HG03108 (cell line): Measurements from ENCODE around the gene WBP4.
"Not testable (repeated sequence)": the region's sequence is repeated elsewhere in the genome, so short reads cannot be mapped to it uniquely, and the experiment has no call there.

Experiments
- ATAC-seq: cut with Tn5 transposase; IDR thresholded peaks from one replicate; pipeline ENCODE4 v1.9.1; 2021; ENCODE audit warnings: moderate library complexity; ENCODE audit not compliant: unreplicated experiment

The WBP4 gene

DNA sequence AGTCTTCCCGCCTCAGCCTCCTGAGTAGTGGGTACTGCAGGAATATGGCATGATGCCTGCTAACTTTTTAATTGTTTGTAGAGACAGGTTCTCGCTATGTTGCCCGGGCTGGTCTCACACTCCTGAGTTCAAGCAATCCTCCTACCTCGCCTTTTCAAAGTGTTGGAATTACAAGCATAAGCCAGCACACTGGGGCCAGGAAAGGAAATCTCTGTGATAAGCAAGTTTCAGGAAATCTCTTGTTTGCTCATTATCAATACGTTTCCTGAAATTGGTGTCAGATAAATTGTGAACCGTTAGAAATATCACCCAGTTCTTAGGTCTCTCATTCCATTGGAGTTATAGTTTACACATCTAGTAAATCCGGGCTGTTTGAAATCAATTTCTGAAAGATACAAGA lies 14.2 kb downstream of the WBP4 start:
- ATAC-seq: no peak

GRCh38 chr13:41077475-41077874 lies 16.2 kb downstream of the WBP4 start:
- no peak for ATAC-seq

- no peak for ATAC-seq
Observed at GRCh38 chr13:41079725-41080124, 18.4 kb downstream of the WBP4 start.

DNA sequence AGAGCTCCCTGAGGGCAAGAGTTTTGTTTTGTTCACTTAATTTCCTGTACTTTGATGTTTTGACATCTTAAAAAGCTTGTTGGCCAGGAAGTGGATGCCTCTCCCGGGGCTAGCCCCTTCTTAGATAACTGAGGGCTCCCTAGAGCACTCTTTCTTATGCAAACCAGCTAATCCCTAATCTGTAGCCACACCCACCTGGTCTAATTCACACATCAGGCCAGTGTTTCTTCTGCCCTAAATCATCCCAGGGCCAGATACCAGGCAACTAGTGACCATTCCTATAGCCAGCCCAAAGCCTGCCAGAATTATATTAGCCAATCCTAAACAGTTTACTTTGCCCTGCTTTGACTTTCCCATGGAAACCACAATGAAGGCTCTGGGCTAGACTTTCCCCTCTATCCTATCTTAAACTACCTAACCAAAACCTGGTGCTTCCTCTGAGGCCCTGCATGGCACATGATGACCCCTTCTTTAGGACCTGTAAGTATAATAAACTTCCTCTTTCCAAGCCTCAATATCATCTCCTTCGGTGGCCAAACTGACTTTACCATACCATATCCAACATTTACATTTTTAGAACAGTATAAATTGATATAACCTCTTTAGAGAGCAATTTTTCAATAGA lies 24.8 kb downstream of the WBP4 start:
- no peak for ATAC-seq

GRCh38 chr13:41095681-41096080 lies 34.4 kb downstream of the WBP4 start:
- not testable (repeated sequence) for ATAC-seq

DNA sequence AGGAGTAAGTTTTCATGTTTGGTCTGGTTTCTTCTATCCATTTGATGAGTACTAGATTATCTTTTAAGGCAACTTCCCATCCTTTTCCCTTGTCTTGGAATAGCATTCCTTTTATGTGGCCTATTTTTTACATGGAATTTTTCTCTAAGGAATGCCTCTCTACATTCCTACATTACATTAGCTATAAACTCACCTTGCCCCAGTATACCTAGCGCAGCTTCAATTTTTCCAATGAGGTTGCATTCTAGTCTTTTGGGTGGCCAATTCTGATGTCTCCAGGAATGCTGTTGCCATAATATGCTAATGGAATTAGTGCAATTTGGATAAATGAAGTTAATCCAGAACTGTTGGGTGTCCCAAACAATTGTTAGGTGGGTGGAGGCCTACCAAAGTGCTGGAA lies 37.5 kb downstream of the WBP4 start:
- ATAC-seq: no peak

- no peak for ATAC-seq
Observed at GRCh38 chr13:41099986-41100385, 38.7 kb downstream of the WBP4 start.

DNA sequence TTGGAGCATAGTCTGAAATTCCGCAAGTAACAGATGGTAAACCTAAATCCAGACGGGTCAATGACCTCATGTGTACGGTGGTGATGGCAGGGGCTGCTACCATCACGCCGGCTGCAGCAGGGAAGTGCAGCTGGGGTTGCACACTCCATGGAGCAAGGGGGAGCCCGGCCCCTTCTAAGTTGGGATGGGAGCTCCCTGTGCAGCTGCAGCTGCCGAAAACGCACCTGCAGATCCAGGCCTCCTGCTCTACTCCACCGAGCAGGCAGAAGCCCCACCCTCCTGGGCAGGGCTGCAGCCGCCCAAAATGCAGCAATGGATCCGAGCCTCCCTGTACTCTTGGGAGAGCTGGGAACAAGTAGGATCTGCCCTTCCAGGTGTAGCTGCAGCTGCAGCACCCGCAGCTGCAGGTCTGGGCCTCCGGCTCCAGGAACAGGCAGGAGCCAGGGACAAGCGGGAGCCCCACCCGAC lies 45.8 kb downstream of the WBP4 start:
- ATAC-seq: no peak

- no peak for ATAC-seq
Observed at GRCh38 chr13:41107584-41108014, 46.3 kb downstream of the WBP4 start.

DNA sequence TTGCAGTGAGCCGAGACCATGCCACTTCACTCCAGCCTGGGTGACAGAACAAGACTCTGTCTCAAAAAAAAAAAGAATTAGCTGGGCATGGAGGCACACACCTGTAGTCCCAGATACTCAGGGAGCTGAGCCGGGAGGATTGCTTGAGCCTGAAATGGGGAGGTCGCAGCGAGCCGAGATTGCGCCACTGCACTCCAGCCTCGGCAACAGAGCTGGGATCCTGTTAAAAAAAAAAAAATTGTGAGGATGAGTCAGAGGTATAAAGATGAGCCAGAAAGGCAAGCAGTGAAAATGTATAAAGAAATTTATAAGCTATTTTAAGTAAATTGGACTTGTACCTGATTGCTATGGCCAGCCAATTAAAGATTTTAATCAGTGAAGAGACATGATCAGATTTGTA lies 50.1 kb downstream of the WBP4 start:
- ATAC-seq: no peak

GRCh38 chr13:41117869-41118268 lies 56.6 kb downstream of the WBP4 start:
- ATAC-seq: no peak

DNA sequence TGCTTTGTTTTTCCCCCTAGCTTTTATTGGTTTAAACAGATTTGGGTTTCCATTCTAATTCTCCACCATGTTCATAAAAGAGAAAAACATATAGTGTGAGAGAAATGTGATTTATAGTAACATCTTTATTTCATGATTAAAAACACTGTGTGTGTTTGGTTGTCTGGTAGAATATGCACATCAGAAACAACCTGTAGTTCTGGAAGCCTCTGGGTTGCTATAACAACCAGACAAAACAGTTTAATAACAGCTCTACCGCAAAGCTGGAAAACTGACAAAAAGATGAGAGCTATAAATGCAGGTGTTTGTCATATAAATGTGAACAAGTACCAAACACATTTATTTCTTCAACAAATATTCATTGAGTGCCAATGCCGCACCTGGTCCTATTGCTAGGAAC lies 61.5 kb downstream of the WBP4 start:
- no peak for ATAC-seq

DNA sequence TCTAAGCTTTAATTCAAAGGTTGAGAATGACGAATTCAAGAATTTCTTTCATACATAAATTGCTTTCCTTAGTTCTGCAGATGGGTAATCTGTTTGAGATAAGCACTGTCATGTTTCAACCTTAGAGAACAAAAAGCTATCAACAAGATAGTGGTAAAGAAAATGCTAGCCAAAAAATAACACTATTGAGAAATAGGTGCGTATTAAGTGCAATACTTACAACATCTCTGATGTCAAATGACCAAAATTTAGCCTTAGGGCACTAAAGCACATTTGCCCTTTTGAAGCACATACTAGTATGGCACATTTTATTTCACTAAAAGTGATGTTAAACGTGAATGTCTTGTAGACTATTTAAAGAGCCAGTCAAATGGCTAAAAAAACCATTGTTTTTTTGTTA lies 66.4 kb downstream of the WBP4 start:
- no peak for ATAC-seq

GRCh38 chr13:41130356-41130755 lies 69.0 kb downstream of the WBP4 start:
- no peak for ATAC-seq

DNA sequence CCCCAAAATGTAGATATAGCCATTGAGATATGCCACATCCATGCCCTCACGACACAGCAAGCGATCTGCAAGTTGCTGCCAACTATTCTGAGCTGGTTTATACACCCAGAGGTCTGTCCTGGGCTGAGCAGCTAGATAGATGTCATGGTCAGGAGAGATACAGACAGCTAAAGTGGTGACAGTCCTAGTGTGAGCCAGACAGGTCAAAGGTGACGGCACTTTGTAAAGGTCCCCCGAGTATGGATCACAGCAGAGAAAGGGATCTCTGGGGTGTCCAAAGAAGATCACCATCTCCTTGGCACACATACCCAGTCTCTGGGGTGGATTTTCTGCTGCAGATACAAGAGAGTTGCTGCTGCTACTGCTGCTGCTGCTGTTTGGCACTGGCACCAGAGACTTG lies 69.9 kb downstream of the WBP4 start:
- ATAC-seq: not testable (repeated sequence)

DNA sequence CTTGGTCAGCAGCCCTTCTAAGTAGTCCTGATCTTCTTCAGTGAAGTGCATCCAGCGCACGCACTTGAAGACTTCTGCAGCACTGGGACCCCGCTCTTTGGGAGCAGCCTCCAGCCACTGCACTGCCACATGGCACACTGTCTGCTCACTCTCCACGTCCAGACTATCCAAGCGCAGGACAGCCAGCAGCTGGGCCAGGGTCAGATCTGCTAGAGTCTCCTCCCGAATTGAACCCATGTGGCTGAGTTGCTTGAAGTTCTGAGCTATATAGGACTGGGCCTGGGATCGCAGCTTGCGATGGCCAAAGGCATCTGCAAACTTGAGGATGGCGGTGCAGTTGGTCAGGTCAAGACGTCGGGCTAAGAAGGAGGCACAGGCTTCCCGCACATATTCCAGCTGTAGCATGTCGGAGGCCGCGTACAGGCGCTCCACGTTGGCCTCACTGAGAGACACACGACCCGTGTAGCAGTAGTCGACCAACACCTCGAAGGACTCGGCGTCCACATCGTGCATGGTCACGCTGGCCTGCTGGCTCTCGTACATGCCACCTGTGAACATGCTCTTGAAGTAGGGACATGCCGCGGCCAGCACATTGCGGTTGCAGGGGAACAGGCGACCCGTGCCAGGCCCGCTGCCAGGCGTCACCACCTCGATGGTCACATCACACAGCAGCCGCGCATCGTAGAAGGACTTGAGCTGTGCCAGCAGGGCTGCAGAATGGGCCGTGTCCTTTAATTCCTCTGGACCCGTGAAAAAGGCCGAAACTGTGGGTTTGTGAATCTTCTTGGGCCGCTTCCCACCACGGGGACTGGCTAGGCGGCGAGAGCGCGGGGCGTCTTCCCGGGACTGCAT lies 70.6 kb downstream of the WBP4 start:
- ATAC-seq: not testable (repeated sequence)

DNA sequence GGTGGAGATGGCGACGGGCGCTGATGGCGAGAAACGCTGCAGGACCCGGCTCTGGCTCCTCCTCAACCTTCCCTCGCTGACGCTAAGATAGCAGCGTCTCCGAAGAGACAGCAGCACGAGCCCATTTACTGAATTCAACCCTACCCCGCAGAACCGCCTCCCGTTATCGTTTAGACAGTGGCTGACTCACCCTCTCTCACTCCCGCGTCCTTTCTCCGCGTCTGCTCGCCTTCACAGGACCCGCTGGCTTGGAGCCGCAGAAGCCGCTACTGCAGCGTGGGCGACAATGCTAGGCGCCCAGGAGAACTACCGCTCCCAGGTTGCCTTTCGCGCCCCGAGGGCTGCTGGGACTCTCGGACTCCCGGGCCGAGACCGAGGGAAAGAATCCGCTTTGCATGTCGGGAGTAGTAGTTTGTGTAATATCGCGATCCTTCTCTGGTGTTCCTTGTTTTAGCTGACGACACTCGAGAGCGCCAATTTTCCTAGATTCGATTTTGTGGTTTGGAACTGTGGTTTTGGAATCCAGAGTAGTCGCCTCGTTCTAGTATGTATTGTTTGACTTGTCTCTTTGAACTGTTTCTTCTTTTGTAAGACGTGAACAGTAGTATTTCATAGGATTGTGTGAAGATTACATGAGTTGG lies 71.3 kb downstream of the WBP4 start, which contains the start of gene KBTBD6:
KBTBD6 (minus strand) TSS at position 291 of the 641 bp plus-strand sequence. CDS start 291 bp downstream, outside the sequence.
- ATAC-seq: peak; percentile 98
